ENCODE results near the gene SRC.

SRC gene

DNA sequence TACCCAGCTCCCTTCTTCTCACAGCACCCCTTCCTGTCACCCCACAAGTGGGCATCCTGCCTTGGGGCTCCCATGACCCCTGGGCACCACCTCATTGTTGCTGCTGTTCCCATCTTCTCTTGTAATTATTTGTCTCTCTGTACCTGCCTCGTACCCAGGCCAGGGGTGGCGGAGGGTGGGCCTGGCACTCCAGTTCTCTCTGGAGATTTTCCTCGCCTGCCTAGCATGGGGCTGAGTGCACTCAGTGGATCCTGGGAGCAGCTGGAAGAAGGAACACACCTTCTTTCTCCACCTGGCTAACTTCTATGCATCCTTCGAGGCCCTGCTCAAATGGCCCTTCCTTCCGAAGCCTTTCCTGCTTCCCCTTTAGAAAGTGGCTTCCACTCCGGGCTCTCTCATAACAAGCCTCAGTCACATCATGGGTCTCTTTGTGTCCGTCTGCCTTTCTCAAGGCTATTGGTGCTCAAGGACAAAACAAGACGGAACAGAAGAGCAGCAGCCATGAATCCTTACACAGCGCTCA, 79.2 kb downstream of the SRC start:
- TF ChIP-seq SIN3A (IDR thresholded peaks at IDR 0.05; ENCODE audit: borderline replicate concordance, insufficient read depth, low read length): no peak
- no peak for TF ChIP-seq TAF1 (IDR thresholded peaks at IDR 0.05; ENCODE audit: borderline replicate concordance, insufficient read depth, low read length)
- no peak for TF ChIP-seq FOXP2 (optimal IDR thresholded peaks at IDR 0.05; ENCODE audit: borderline replicate concordance, extremely low read depth, extremely low read length, insufficient read depth)

- TF ChIP-seq SIN3A (IDR thresholded peaks at IDR 0.05; ENCODE audit: borderline replicate concordance, insufficient read depth, low read length) (no peak), TAF1 (IDR thresholded peaks at IDR 0.05; ENCODE audit: borderline replicate concordance, insufficient read depth, low read length) (no peak), POLR2AphosphoS5 (IDR thresholded peaks at IDR 0.05; ENCODE audit: low read depth, low read length) (no peak), FOXP2 (optimal IDR thresholded peaks at IDR 0.05; ENCODE audit: borderline replicate concordance, extremely low read depth, extremely low read length, insufficient read depth) (no peak), REST (IDR thresholded peaks at IDR 0.05; ENCODE audit: insufficient read depth in 1 of 2, low read depth in 2 of 2, low read length in 2 of 2) (no peak)
Observed at GRCh38 chr20:37426106-37426505, 80.2 kb downstream of the SRC start.

- no peak for TF ChIP-seq REST (IDR thresholded peaks at IDR 0.05; ENCODE audit: insufficient read depth in 1 of 2, low read depth in 2 of 2, low read length in 2 of 2)
- TF ChIP-seq POLR2AphosphoS5 (IDR thresholded peaks at IDR 0.05; ENCODE audit: low read depth, low read length): no peak
Observed at GRCh38 chr20:37426978-37427377, 81.0 kb downstream of the SRC start.

GRCh38 chr20:37430044-37430443, 84.1 kb downstream of the SRC start:
- TF ChIP-seq POLR2AphosphoS5 (IDR thresholded peaks at IDR 0.05; ENCODE audit: low read depth, low read length) (no peak), TAF1 (IDR thresholded peaks at IDR 0.05; ENCODE audit: borderline replicate concordance, insufficient read depth, low read length) (no peak), FOXP2 (optimal IDR thresholded peaks at IDR 0.05; ENCODE audit: borderline replicate concordance, extremely low read depth, extremely low read length, insufficient read depth) (no peak), SIN3A (IDR thresholded peaks at IDR 0.05; ENCODE audit: borderline replicate concordance, insufficient read depth, low read length) (no peak), REST (IDR thresholded peaks at IDR 0.05; ENCODE audit: insufficient read depth in 1 of 2, low read depth in 2 of 2, low read length in 2 of 2) (no peak)

- TF ChIP-seq REST (IDR thresholded peaks at IDR 0.05; ENCODE audit: insufficient read depth in 1 of 2, low read depth in 2 of 2, low read length in 2 of 2) (peak in 1 of 2 experiments; percentile 43; a peak in 1 of 4 replicates), FOXP2 (optimal IDR thresholded peaks at IDR 0.05; ENCODE audit: borderline replicate concordance, extremely low read depth, extremely low read length, insufficient read depth) (no peak)
Observed at GRCh38 chr20:37430778-37431460, 85.0 kb downstream of the SRC start.
